ENCODE results near the gene OR2H2.

- TF ChIP-seq CTCF (IDR thresholded peaks at IDR 0.05) (no peak), POLR2A (IDR thresholded peaks at IDR 0.05) (no peak)
Observed at GRCh38 chr6:29559524-29560287, 25.2 kb upstream of the OR2H2 start, which contains the start of gene UBD.

Data from Peyer's patch (tissue), 4 donors.